DOHH2 (cell line): ENCODE results near the gene SLC9A7.
"Not testable (repeated sequence)": the region's sequence is repeated elsewhere in the genome, so short reads cannot be mapped to it uniquely, and the experiment has no call there.

ENCODE experiments used
- H3F3A ChIP-seq: fragments of 200-600 bp; sonication (generic), shearing (Covaris generic); 2 replicates; pipeline ENCODE4 v1.6.0; 2016; ENCODE audit warnings: antibody characterized with exemption, mild to moderate bottlenecking; ENCODE audit not compliant: control insufficient read depth, insufficient read depth
- H3K27ac ChIP-seq: fragments of 200-600 bp; sonication (generic); 2 replicates; pipeline ENCODE4 v1.5.1; 2014; ENCODE audit warnings: low read depth, mild to moderate bottlenecking, low read length, moderate library complexity
- H3K27me3 ChIP-seq: fragments of 200-600 bp; sonication (generic); 2 replicates; pipeline ENCODE4 v1.6.1; 2014; ENCODE audit warnings: mild to moderate bottlenecking, low read length, mixed read lengths; ENCODE audit not compliant: control insufficient read depth
- H3K36me3 ChIP-seq: fragments of 200-600 bp; sonication (generic); 2 replicates; pipeline ENCODE4 v1.6.1; 2014; ENCODE audit warnings: mild to moderate bottlenecking, low read length, moderate library complexity, mixed read lengths; ENCODE audit not compliant: control insufficient read depth
- H3K4me1 ChIP-seq: fragments of 200-600 bp; sonication (generic); 2 replicates; pipeline ENCODE4 v1.6.1; 2014; ENCODE audit warnings: mild to moderate bottlenecking, low read length, mixed read lengths; ENCODE audit not compliant: control insufficient read depth
- H3K4me2 ChIP-seq: fragments of 200-600 bp; sonication (generic); 2 replicates; pipeline ENCODE4 v1.6.0; 2014; ENCODE audit warnings: mild to moderate bottlenecking, low read length, moderate library complexity
- H3K4me3 ChIP-seq: fragments of 200-600 bp; sonication (generic); 2 replicates; pipeline ENCODE4 v1.5.1; 2014; ENCODE audit warnings: mild to moderate bottlenecking, low read length, mixed read lengths
- H3K79me2 ChIP-seq: fragments of 200-600 bp; sonication (generic); 2 replicates; pipeline ENCODE4 v1.6.1; 2014; ENCODE audit warnings: mild to moderate bottlenecking, low read length, mixed read lengths; ENCODE audit not compliant: control insufficient read depth
- H3K9me2 ChIP-seq: fragments of 200-600 bp; sonication (generic); replicated peaks from 2 replicates; pipeline ENCODE4 v1.6.1; 2014; ENCODE audit warnings: mild to moderate bottlenecking, low read length, mixed read lengths; ENCODE audit not compliant: control insufficient read depth
- H3K9me3 ChIP-seq: fragments of 200-600 bp; sonication (generic); 2 replicates; pipeline ENCODE4 v1.6.1; 2014; ENCODE audit warnings: antibody characterized with exemption, low read length, mixed read lengths; ENCODE audit not compliant: control insufficient read depth, insufficient read depth
- H4K20me1 ChIP-seq: fragments of 200-600 bp; sonication (generic); 2 replicates; pipeline ENCODE4 v1.6.0; 2014; ENCODE audit warnings: low read depth, mild to moderate bottlenecking, antibody characterized with exemption, low read length, moderate library complexity; ENCODE audit not compliant: control insufficient read depth, insufficient read depth
- EZH2phosphoT487 ChIP-seq: fragments of 200-600 bp; sonication (generic); IDR thresholded peaks from 2 replicates; pipeline ENCODE4 v1.6.1; 2017; ENCODE audit warnings: borderline replicate concordance, mild to moderate bottlenecking, antibody characterized with exemption, low read length, moderate library complexity, mixed read lengths
- TF ChIP-seq, protein P1 (sequence below): fragments of 200-600 bp; sonication (generic); IDR thresholded peaks from one replicate; pipeline ENCODE4 v1.5.1; 2014; ENCODE audit warnings: antibody characterized with exemption, mild to moderate bottlenecking, low read depth, low read length; ENCODE audit not compliant: poor library complexity, severe bottlenecking

The SLC9A7 gene

DNA sequence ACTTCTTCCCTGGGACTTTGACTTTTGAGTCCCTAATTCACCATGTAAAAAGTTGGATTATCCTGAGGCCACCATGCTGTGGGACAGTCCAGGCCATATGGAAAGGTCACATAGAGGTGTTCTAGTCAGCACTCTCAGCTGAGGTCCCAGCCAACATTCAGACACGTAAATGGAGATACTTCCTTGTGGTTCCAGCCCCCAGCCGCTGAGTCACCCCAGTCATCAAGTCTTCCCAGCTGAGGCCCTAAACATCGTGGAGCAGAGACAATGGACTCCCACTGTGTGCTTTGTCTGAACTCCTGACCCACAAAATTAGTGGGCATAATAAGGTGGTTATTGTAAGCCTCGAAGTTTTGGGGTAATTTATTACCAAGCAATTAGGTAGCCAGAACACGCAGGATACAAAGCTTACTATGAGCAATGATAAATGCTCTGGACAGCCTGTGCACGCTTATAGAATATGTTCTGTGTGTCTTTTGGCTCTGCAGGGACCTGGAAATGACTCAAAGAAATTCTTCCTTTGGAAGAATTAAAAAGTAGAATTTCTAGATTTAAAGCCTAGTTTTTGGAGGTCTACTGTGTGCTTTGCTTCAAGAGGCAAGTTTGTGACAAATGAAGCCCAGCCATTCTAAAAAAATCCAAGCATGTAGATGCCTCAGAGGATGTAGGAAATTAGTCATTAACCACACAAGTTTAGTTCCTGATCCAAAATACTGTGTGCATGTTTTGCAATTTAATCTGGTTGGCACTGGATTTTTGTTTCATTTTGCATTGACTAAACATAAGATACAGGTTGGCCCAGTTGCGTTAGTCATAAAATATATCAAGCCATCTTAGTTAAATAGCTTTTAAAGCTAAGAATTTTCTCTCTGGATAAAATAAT, 33.2 kb upstream of the SLC9A7 start:
- no peak overlapping the region for H3K27ac ChIP-seq

GRCh38 chrX:46788902-46789301, 30.0 kb upstream of the SLC9A7 start:
- no peaks in the 10 kb centered on the region for H3K79me2 ChIP-seq
- no peaks in the 10 kb centered on the region for H3K9me2 ChIP-seq
- H3K4me2 ChIP-seq: no peak overlapping the region
- no peak overlapping the region for H3K27ac ChIP-seq
- H3K36me3 ChIP-seq: no peaks in the 10 kb centered on the region
- no peaks in the 10 kb centered on the region for H3F3A ChIP-seq
- 0 out of 2 replicates have a peak, but pooled peaks cover 2% of the 10 kb centered on the region for H3K4me1 ChIP-seq
- no peaks in the 10 kb centered on the region for H4K20me1 ChIP-seq
- TF ChIP-seq EZH2phosphoT487: no peak
- TF ChIP-seq, protein P1, sequence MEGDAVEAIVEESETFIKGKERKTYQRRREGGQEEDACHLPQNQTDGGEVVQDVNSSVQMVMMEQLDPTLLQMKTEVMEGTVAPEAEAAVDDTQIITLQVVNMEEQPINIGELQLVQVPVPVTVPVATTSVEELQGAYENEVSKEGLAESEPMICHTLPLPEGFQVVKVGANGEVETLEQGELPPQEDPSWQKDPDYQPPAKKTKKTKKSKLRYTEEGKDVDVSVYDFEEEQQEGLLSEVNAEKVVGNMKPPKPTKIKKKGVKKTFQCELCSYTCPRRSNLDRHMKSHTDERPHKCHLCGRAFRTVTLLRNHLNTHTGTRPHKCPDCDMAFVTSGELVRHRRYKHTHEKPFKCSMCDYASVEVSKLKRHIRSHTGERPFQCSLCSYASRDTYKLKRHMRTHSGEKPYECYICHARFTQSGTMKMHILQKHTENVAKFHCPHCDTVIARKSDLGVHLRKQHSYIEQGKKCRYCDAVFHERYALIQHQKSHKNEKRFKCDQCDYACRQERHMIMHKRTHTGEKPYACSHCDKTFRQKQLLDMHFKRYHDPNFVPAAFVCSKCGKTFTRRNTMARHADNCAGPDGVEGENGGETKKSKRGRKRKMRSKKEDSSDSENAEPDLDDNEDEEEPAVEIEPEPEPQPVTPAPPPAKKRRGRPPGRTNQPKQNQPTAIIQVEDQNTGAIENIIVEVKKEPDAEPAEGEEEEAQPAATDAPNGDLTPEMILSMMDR: no peak
- H3K27me3 ChIP-seq: no peaks in the 10 kb centered on the region
- no peak overlapping the region for H3K4me3 ChIP-seq
- H3K9me3 ChIP-seq: no peaks in the 10 kb centered on the region

More for the DNA sequence above, 33.2 kb upstream of the SLC9A7 start:
- TF ChIP-seq EZH2phosphoT487: no peak
- TF ChIP-seq, protein P1: no peak
- Histone ChIP-seq H3F3A (no peaks in the 10 kb centered on the region), H3K36me3 (no peaks in the 10 kb centered on the region), H3K4me2 (no peak overlapping the region), H3K9me3 (no peaks in the 10 kb centered on the region), H3K9me2 (no peaks in the 10 kb centered on the region), H3K4me1 (0 out of 2 replicates have a peak, but pooled peaks cover 2% of the 10 kb centered on the region), H4K20me1 (no peaks in the 10 kb centered on the region), H3K79me2 (no peaks in the 10 kb centered on the region), H3K27me3 (no peaks in the 10 kb centered on the region), H3K4me3 (no peak overlapping the region)

GRCh38 chrX:46784437-46784836, 25.5 kb upstream of the SLC9A7 start:
- not testable (repeated sequence) for H3F3A ChIP-seq, H3K4me3 ChIP-seq, H3K9me2 ChIP-seq, H3K79me2 ChIP-seq, H3K4me1 ChIP-seq, H4K20me1 ChIP-seq, H3K27me3 ChIP-seq, H3K36me3 ChIP-seq, H3K27ac ChIP-seq, H3K4me2 ChIP-seq, H3K9me3 ChIP-seq

DNA sequence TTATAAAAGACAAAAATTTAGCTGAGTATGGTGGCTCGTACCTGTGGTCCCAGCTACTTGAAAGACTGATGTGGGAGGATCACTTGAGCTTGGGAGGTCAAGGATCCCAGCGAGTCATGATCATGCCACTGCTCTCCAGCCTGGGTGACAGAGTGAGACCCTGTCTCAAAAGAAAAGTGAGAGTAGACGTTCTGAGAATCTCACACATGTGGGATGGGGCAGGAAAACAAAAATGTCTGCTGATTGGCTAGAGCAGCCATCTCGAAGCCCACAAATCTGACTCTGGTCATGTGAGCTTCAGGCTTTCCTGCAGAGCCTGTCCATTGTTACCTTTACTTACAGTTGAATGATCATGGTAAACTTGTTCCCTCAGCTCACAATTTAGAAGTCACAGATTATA, 23.1 kb upstream of the SLC9A7 start:
- Histone ChIP-seq H3K9me3 (no peaks in the 10 kb centered on the region), H3K4me3 (no peak overlapping the region), H3F3A (no peaks in the 10 kb centered on the region), H3K27me3 (no peaks in the 10 kb centered on the region), H3K27ac (no peak overlapping the region), H3K4me2 (no peak overlapping the region), H3K79me2 (no peaks in the 10 kb centered on the region), H4K20me1 (no peaks in the 10 kb centered on the region), H3K36me3 (no peaks in the 10 kb centered on the region), H3K9me2 (no peaks in the 10 kb centered on the region), H3K4me1 (no peaks in the 10 kb centered on the region)
- TF ChIP-seq, protein P1: no peak
- TF ChIP-seq EZH2phosphoT487: no peak
